ENCODE measurements around the gene AAK1.
"Not testable (repeated sequence)": the region's sequence is repeated elsewhere in the genome, so short reads cannot be mapped to it uniquely, and the experiment has no call there.

AAK1 gene

DNA sequence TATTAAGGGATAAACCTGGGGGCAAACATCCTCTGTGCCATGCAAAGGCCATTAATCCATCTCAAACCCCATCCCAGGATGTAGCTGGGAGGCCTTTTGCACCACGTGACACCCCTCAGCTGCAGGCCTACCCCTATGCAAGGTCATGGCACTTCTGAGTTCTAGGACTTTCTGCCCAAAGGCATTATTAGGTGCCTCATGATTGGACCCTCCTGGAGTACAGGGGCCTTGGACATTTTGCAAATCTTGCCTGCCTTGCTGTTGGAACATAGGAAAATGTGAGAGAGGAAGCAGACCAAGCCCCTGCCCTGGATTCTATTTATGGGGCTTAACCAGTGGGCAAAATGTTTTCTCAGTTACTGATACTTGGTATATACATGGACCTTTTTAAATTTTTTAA lies 162.1 kb downstream of the AAK1 start:
- DNase-seq, result no peak

DNA sequence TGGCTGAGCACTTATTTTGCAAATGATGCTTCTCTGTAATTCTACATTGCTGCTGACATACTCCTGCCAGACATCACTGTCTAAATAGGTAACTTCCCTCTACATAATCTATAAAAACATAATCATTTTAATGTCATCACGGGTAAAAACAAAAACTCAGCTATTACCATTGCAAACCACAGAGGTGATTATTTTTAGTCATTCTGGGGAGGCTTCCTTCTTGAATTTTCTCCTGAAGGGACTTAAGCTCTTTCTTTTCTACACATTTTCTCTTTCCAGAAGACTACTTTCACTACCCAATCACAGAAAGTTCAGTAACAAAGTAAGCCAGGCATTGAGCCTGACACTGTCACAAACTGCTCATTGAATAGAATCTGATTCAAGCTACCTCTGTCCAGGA lies 165.9 kb downstream of the AAK1 start:
- DNase-seq, result no peak

GRCh38 chr2:69474688-69475087 lies 168.9 kb downstream of the AAK1 start:
- DNase-seq, result no peak

DNA sequence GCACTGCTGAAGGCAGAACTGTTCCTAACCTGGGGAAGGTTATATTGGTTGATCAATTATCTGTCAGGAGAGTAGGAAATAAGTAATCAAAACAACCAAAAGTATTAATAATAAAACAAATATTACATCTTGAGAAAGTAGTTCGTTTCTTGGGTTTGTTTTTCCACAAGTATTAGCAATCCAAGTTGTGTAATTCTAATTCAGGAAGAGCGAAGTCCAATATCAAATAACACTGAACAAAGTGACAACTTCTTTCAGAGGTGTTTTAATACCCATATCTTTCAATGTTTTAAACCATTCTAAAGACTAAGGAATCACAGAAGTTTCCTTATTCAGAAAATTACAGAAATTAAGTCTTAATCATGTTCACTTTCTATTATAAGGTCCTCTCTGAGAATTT lies 171.7 kb downstream of the AAK1 start:
- DNase-seq, result no peak

DNA sequence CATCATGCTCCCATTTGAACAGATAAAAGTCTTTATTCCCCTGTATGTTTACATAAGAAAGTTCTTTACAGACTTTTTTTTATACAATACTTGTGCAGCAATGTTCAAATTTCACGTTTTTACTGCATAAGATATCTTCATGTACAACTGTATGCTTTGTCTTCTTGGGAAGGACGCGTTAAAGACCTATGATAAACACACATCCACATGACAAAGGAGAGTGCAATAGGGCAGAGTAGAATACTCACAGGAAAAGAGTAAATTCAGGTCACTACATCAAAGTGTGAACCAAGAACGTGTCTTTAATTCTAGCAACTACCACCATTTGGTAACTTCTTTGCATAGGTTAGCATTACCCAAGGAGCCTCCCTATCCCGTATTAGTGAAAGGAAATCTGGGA lies 172.6 kb downstream of the AAK1 start:
- DNase-seq, result no peak

DNA sequence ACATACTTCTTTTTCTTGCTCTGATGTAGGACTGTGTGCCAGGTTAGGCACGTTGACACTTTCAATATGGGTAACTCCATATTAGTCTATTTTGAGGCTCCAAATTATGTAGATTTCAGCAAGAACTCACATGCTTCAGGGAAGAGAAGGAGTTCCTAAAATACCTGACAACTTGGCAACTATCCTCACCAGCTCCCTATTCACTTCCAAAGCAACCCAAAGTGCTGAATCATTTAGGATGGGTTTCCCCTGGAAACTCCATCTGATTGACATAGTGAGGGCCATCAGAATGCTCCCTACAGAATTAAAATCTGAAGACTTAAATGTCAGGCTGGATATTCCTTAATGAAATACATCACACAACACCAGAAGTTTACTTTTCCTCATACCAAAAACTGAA lies 173.8 kb downstream of the AAK1 start:
- no peak for DNase-seq

GRCh38 chr2:69469375-69469774 lies 174.2 kb downstream of the AAK1 start:
- DNase-seq, result no peak

- no peak for DNase-seq
Measured at GRCh38 chr2:69466728-69467127, 176.8 kb downstream of the AAK1 start.

GRCh38 chr2:69465513-69466456 lies 177.8 kb downstream of the AAK1 start:
- no peak for DNase-seq

DNA sequence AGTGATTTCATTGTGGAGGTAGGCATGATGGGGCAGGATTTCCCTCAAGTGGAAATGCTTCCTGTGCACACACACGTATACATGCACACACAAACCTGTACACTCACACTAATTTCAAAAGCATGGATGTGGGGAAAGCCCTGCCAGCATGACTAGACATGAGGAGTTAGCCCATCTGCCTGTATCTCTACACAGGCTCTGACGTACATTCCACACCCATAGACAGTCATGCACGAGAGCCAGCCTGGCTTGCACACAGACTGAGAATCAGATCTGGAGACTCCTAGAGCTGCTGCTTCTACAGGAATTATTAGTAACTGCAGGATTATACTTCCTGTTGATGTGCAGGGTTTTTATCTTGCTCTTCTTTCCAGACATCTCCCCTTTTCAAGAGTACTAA lies 179.0 kb downstream of the AAK1 start:
- no peak for DNase-seq

- DNase-seq, result no peak
Measured at GRCh38 chr2:69462780-69463179, 180.8 kb downstream of the AAK1 start.

DNA sequence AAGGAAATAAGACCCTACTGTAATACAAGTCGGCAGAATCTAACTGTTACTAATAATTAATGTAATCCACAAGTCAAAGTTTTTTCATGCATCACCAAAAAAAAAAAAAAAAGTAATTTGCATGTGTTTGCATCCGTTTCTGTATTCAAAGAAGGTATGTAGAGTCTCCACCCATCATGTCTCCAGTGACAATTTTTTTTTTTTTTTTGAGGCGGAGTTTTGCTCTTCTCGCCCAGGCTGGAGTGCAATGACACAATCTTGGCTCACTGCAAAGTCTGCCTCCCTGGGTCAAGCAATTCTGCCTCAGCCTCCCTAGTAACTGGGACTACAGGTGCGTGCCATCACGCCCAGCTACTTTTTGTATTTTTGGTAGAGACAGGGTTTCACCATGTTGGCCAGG lies 182.1 kb downstream of the AAK1 start:
- DNase-seq, result no peak

- DNase-seq, result no peak
Measured at GRCh38 chr2:69459936-69460335, 183.6 kb downstream of the AAK1 start.

DNA sequence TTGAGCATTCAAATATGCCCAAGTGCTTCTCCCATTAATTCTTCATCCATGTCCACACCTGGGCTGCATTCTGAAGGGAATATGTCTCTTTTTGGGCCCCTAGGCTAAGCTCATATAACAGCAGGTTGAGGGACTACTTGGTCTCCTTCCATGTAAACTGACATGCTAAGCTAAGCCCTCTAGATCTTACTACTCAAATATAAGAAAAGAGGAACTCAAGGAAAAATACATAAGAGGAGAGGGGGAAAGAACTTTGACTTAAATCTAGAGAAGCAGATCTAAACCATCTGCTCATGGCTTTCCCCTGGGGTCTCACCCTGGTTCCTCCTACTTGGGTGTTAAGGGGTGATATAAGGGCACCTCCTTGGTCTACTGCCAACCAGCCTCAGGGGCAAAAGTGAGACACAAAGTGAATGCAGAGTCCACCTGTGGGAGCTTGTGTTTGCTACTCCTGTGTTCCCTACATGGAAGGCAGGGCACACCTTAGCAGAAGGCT lies 186.5 kb downstream of the AAK1 start:
- no peak for DNase-seq

DNA sequence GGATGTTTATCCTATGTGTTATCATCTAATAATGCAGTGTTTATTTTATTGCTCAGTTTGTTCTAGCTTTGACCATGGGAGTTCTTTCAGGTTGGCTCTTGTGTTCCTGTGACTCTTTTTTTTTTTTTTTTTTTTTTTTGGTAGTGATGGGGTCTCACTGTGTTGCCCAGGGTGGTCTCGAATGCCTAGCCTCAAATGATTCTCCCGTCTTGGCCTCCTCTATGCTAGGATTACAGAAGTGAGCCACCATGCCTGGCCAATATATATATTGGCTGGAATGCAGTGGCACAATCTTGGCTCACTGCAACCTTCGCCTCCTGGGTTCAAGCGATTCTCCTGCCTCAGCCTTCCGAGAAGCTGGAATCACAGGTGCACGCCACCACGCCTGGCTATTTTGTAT lies 187.4 kb downstream of the AAK1 start:
- DNase-seq, result no peak

- no peak for DNase-seq
Measured at GRCh38 chr2:69454976-69455375, 188.6 kb downstream of the AAK1 start.

DNA sequence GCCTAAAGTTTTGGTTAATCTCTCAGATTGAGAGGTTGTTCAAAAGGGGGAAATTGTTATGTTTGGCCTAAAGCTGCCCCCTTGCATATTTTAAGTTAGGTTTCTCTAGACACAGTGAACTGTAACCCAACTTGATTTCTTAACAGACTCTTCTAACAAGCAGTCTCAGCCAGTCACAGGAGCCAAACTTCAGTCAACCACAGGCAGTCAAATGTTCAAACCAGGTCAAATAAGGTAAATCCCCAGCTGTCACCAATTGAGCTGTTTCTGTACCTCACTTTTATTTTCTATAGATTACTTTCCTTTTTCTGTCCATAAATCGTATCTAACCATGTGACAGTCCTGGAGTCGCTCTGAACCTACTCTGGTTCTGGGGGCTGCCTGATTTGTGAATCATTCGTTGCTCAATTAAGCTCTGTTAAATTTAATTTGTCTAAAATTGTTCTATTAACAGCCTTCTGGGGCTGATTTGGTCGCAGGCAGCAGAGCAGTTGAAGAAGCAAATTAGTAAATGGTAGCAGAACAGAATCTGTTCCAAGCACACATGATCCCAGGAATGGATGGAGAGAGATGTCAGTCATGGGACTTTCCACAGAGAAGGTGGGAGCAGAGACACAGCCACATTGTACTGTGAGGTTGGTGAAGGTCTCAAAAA lies 189.9 kb downstream of the AAK1 start:
- no peak for DNase-seq

DNA sequence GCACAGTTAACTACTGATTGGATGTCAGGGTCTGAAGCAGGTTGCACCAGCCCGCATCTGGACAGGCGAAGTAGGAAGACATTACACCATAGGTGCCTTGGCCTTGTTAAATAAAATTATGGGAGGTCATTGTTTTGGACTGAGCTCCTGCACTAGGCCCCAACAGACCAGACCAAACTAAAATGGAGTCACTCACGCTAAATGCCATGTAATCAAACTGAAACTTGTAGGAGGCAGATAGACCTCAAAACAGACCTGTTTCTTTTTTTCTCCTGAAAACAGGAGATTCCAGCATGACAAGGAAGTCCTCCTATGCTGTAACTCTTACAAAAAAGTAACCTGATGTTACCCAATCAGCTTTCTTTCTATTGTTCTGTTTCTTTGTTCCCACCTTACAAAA lies 190.9 kb downstream of the AAK1 start:
- no peak for DNase-seq

- DNase-seq, result no peak
Measured at GRCh38 chr2:69450735-69451416, 192.7 kb downstream of the AAK1 start.

DNA sequence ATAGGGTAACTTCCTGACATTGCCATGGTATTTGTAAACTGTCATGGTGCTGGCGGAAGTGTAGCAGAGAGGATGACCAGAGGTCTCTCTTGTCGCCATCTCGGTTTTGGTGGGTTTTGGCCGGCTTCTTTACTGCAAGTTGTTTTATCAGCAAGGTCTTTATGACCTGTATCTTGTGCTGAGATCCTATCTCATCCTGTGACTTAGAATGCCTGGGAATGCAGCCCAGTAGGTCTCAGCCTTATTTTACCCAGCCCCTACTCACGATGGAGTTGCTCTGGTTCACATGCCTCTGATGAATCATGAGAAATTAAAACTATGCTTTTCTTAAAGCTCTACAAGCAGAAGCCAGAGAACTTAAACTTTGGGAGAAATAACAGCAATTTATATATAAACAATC lies 193.6 kb downstream of the AAK1 start:
- no peak for DNase-seq

GRCh38 chr2:69443673-69444072 lies 199.9 kb downstream of the AAK1 start:
- DNase-seq, result not testable (repeated sequence)

- DNase-seq, result not testable (repeated sequence)
Measured at GRCh38 chr2:69439499-69439898, 204.0 kb downstream of the AAK1 start.

- no peak for DNase-seq
Measured at GRCh38 chr2:69438580-69438979, 205.0 kb downstream of the AAK1 start.

DNA sequence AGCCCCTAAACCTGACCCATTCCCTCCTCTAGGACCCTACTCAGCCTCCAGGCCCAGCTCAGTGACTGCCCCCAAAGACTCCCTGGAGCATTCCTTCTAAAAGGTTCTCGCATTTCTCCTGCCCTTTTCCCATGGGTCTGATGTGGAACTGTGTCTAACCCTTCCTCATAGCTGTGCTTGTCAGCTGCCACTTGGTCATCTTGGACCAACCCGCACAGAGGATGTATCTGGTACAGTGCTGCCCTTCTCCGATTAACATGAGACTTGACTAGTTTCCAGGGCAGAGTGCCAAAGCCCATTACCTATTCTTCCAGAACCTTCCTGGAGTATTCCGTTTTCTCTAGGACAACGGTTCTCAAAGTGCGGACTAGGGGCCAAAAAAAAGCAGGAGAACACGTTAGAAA lies 205.8 kb downstream of the AAK1 start:
- no peak for DNase-seq
